GM19324 (cell line): ENCODE results near the gene PRKCE.
A peak's percentile ranks its signal among the peaks of the same experiment; 100 is the strongest.

ENCODE experiments used
- ATAC-seq: cut with Tn5 transposase; IDR thresholded peaks from one replicate; pipeline ENCODE4 v1.9.1; 2021; ENCODE audit warnings: mild to moderate bottlenecking, moderate library complexity; ENCODE audit not compliant: unreplicated experiment, low FRiP score

PRKCE gene

DNA sequence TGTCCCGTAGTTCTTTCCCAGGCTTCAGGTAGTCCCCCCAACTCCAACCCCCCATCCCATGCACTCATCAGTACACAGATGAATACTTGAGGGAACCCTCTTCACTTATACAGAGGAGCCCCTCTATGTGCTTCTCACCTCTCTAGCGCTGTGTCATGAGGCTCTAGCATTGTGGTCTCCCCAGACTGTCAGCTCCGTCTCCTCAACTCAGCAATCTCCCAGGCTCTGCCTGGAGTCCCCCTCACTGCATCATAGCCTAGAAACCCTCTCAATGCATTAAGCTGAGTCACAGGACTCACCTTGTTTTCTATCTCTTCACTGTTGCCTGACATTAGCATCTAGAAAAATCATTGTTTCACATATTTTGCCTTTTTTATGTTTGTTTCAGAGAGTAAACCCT, 20.2 kb upstream of the PRKCE start:
- no peak for ATAC-seq

DNA sequence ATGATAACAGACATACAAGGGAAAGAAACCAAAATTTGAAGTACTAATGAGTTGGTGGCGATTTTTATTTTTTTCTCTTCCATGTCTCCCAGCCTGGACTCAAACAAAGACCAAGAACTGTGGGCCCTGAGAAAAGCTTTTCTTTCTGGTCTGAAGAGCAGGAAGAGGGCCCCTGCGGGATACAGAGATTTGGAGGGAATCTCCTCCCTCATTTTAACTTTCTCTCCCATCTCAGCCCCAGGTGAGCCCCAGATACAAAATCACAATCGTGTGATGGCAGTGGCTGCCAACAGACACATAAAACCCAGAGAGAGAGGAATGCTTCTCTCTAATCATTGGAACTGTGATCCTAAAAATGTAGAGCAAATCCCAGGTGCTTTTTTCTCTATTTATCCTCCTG, 19.5 kb upstream of the PRKCE start:
- ATAC-seq: no peak

GRCh38 chr2:45634223-45634622, 17.3 kb upstream of the PRKCE start:
- no peak for ATAC-seq

GRCh38 chr2:45636008-45636407, 15.5 kb upstream of the PRKCE start:
- no peak for ATAC-seq

- ATAC-seq: no peak
Observed at GRCh38 chr2:45637440-45637839, 14.0 kb upstream of the PRKCE start.

DNA sequence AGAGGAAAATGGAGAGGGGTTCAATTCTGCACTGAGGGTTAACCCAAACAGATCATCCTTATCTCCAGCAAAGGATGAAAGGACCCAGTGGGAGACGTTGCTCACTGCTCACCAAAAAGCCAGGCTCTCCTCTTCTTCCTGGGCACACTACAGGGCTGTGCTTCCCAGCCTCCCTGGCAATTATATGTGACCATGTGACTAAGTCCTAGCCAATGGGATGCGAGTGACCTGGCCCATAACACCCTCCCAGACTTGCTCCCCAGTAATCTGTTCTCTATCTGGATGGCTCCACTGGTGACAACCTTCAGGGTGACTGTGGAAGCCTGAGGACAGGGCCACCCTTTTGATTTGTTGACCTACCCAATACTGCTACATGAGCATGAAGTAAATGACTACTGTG, 10.9 kb upstream of the PRKCE start:
- ATAC-seq: no peak

- ATAC-seq: no peak
Observed at GRCh38 chr2:45643095-45643494, 8.4 kb upstream of the PRKCE start.

- ATAC-seq: peak; percentile 73
Observed at GRCh38 chr2:45643543-45644542, 7.6 kb upstream of the PRKCE start.

GRCh38 chr2:45646289-45646688, 5.2 kb upstream of the PRKCE start:
- no peak for ATAC-seq

GRCh38 chr2:45647356-45647755, 4.1 kb upstream of the PRKCE start:
- ATAC-seq: no peak

- ATAC-seq: no peak
Observed at GRCh38 chr2:45647986-45648520, 3.4 kb upstream of the PRKCE start.

DNA sequence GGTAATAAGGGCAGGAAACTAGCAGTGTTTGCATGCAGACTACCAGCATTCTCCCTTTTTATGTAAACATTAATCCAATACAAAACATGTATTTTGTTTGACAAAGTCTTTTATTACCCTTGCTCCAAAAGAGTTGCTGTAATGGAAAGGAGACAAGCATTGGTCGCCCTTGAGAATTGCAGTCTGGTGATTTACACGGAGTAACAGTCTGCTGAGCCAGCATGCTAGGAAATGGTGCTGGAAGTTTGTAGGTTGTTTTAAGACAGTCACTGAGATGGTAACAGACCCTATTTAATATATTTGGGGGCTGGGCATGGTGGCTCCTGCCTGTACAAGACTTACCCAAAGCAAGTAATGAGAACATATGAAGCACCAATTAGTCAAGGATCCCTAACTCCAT, 2.8 kb upstream of the PRKCE start:
- no peak for ATAC-seq

- no peak for ATAC-seq
Observed at GRCh38 chr2:45649462-45649857, 2.0 kb upstream of the PRKCE start.

DNA sequence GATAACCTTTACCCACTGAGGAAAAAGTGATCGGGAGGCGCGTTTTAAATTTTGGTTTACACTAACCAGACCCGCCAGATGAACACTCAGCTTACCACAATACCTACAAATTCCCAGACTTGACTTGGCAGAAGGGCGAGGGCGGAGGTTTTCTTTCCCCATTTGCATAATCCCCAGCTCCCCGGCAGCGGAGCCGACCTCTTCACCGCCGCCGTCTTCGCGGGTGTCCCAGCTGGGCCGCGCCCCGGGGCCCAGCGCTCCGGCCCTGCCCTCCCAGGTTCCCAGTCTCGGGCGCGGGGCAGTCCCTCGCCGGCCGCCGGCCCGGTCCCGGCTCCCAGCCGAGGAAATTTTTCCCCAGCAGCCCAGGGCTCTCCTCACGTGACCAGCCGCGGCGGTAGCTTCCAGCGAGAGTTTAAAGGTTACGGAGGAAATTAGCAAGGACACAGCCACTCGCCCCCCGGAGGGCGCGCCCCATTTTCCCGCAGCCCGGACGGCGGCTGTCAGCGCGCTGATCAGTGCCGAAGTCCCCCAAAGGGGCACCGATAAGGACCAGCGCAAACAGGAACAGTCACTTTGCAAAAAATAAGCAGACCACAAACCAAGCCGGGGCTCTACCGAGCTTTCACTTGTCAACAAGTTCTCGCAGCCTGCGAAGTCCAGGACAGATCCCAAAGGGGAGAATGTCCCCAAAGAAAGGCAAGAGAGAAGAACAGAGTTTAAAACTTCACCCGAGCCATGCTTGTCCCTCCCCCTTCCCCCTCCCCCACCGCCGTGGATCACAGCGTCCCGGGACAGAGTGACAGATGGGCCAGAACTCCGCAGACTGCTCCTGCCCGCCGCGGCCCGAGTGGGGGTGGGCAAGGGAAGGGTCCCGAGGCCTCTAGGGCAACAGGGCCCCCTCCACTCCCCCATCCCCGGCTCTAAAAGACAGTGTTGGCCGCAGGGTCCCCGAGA, 1.3 kb upstream of the PRKCE start:
- ATAC-seq: peak; percentile 16

GRCh38 chr2:45650851-45651414, 542 bp upstream of the PRKCE start:
- peak; percentile 81 for ATAC-seq

GRCh38 chr2:45652090-45653031, 886 bp downstream of the PRKCE start:
- ATAC-seq: no peak

DNA sequence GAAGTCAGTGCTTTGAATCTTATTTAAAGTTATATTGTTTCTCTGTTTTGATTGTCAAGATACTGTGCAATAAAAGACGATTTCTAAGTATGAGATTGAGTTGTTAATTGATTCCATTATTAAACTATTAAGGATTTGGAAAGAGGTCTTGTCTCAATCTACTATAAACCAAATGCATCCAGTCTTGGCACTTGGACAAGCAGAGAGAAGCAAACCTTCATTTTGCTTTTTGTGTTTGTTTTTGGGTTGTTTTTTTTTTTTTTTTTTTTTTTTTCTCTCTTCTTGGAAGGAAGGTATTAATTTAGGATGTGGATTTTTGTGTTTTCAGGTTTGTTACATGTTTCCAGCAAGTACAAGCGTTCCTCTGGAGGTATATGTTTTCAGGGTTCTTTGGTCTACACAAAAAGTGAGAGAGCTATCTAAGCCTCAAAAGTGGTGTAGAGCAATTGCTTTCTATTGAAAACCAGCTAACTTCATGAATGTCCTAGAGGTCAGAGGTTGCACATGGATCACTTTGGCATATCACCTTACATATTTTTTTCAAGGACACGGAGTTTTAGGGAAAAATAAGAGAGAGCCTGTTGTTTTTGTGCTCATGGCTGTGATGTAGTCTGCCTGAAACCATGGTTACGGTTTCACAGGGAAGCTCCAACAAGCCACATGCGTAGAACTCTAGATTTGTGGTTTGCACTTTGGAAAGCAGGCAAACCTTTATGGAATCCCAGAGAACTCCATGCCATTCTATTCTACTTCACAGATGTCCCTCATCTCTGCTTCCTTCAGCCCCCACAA, 1.8 kb downstream of the PRKCE start:
- no peak for ATAC-seq

GRCh38 chr2:45654250-45654649, 2.8 kb downstream of the PRKCE start:
- no peak for ATAC-seq

DNA sequence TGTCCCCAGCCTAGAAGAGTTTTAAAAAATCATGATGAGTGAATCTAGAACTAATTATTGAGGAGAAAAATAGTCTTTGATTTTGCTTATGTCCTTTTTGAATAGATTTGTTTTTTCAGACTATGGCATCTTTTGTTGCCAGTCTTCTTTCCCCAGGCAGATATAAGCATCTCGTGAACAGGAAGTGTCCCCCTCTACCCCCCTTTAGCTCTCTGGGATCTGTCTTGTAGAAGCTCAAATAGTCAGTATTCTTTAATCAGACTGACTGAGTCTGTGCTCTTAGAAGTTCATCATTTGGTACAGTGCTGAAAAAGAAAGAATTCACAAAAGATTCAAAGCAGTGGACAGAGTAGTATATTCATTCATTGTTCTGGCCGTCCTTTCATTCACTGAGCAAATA, 10.4 kb downstream of the PRKCE start:
- no peak for ATAC-seq
